ENCODE data around the gene ACR.
"Not testable (repeated sequence)": the region's sequence is repeated elsewhere in the genome, so short reads cannot be mapped to it uniquely, and the experiment has no call there.

The ACR gene

GRCh38 chr22:50730941-50731661 is 6.9 kb upstream of the ACR start:
- in situ Hi-C loops (cut with MboI; ENCODE audit: low sequenced_read_pairs), result no loop called here

GRCh38 chr22:50731811-50732624 is 6.0 kb upstream of the ACR start:
- in situ Hi-C loops (cut with MboI; ENCODE audit: low sequenced_read_pairs), result no loop called here

- in situ Hi-C loops (cut with MboI; ENCODE audit: low sequenced_read_pairs), result no loop called here
Observed at GRCh38 chr22:50732681-50733080, 5.3 kb upstream of the ACR start.

- in situ Hi-C loops (cut with MboI; ENCODE audit: low sequenced_read_pairs), result no loop called here
Observed at GRCh38 chr22:50733521-50734342, 4.3 kb upstream of the ACR start.

- in situ Hi-C loops (cut with MboI; ENCODE audit: low sequenced_read_pairs), result no loop called here
Observed at GRCh38 chr22:50734343-50734771, 3.6 kb upstream of the ACR start.

- in situ Hi-C loops (cut with MboI; ENCODE audit: low sequenced_read_pairs), result no loop called here
Observed at GRCh38 chr22:50734986-50735738, 2.8 kb upstream of the ACR start.

GRCh38 chr22:50735739-50736030 is 2.3 kb upstream of the ACR start:
- in situ Hi-C loops (cut with MboI; ENCODE audit: low sequenced_read_pairs), result no loop called here

- in situ Hi-C loops (cut with MboI; ENCODE audit: low sequenced_read_pairs), result no loop called here
Observed at GRCh38 chr22:50738649-50739227, 734 bp downstream of the ACR start.

GRCh38 chr22:50739279-50739691 is 1.3 kb downstream of the ACR start:
- in situ Hi-C loops (cut with MboI; ENCODE audit: low sequenced_read_pairs), result no loop called here

GRCh38 chr22:50739894-50740293 is 1.9 kb downstream of the ACR start:
- in situ Hi-C loops (cut with MboI; ENCODE audit: low sequenced_read_pairs), result no loop called here

- in situ Hi-C loops (cut with MboI; ENCODE audit: low sequenced_read_pairs), result not testable (repeated sequence)
Observed at GRCh38 chr22:50740714-50741113, 2.7 kb downstream of the ACR start.

- in situ Hi-C loops (cut with MboI; ENCODE audit: low sequenced_read_pairs), result not testable (repeated sequence)
Observed at GRCh38 chr22:50744424-50744823, 6.4 kb downstream of the ACR start.

GRCh38 chr22:50747521-50747920 is 9.5 kb downstream of the ACR start:
- in situ Hi-C loops (cut with MboI; ENCODE audit: low sequenced_read_pairs), result not testable (repeated sequence)

- in situ Hi-C loops (cut with MboI; ENCODE audit: low sequenced_read_pairs), result not testable (repeated sequence)
Observed at GRCh38 chr22:50748630-50749029, 10.6 kb downstream of the ACR start.

GRCh38 chr22:50749302-50750074 is 11.5 kb downstream of the ACR start:
- in situ Hi-C loops (cut with MboI; ENCODE audit: low sequenced_read_pairs), result not testable (repeated sequence)

- in situ Hi-C loops (cut with MboI; ENCODE audit: low sequenced_read_pairs), result not testable (repeated sequence)
Observed at GRCh38 chr22:50755251-50755650, 17.2 kb downstream of the ACR start.

GRCh38 chr22:50756406-50756805 is 18.4 kb downstream of the ACR start:
- in situ Hi-C loops (cut with MboI; ENCODE audit: low sequenced_read_pairs), result not testable (repeated sequence)

GRCh38 chr22:50756949-50757491 is 19.0 kb downstream of the ACR start:
- in situ Hi-C loops (cut with MboI; ENCODE audit: low sequenced_read_pairs), result not testable (repeated sequence)

- in situ Hi-C loops (cut with MboI; ENCODE audit: low sequenced_read_pairs), result not testable (repeated sequence)
Observed at GRCh38 chr22:50759597-50760341, 21.8 kb downstream of the ACR start.

Data from HL-60/S4 (cell line).